Ovary (tissue), 9 donors: ENCODE results near the gene TRIO. TPM values are rescaled to one million over a fixed set of nuclear protein-coding genes. Genes with fewer than 3 reads are reported as not detected.

Experiments
- DNase-seq, 5 donors: peaks; one replicate each; pipeline ENCODE4 v3.0.0-alpha.2; 2019 to 2020
- H3K27ac ChIP-seq, 2 donors: fragments of 200-600 bp; one replicate each; pipeline versions ENCODE4 v1.5.1 to v1.8.0; 2019 to 2022
- H3K27me3 ChIP-seq: fragments of 200-600 bp; one replicate; pipeline ENCODE4 v1.8.0; 2022
- H3K36me3 ChIP-seq: fragments of 200-600 bp; sonication (generic); one replicate; pipeline ENCODE4 v1.5.1; 2019
- H3K4me1 ChIP-seq: one replicate; pipeline ENCODE4 v1.8.1; 2013; ENCODE audit warnings: mild to moderate bottlenecking, moderate library complexity; ENCODE audit not compliant: insufficient read depth
- H3K4me3 ChIP-seq: fragments of 200-600 bp; sonication (generic); one replicate; pipeline ENCODE4 v1.5.1; 2017
- H3K9me3 ChIP-seq, 2 donors: fragments of 200-600 bp in 1 of 2; sonication (generic) in 1 of 2; one replicate each; pipeline versions ENCODE4 v1.5.1 to v1.8.1; 2013 to 2019; ENCODE audit warnings: mild to moderate bottlenecking in 1 of 2, moderate library complexity in 1 of 2
- CTCF ChIP-seq, 3 donors: fragments of 450-650 bp in 2 of 3; fragments of 200-600 bp in 1 of 3; IDR thresholded peaks; one replicate each; pipeline versions ENCODE4 v1.5.1 to v1.8.0; 2016 to 2022; ENCODE audit warnings: antibody characterized with exemption in 3 of 3, mild to moderate bottlenecking in 1 of 3
- EP300 ChIP-seq: sonication (generic); formaldehyde crosslinking; IDR thresholded peaks from one replicate; pipeline ENCODE4 v1.6.1; 2017; ENCODE audit warnings: antibody characterized with exemption
- POLR2A ChIP-seq: fragments of 450-650 bp; IDR thresholded peaks from one replicate; pipeline ENCODE4 v1.6.1; 2017; ENCODE audit warnings: antibody characterized with exemption, mild to moderate bottlenecking, moderate library complexity
- WGBS, 3 donors: extraction: QIAGEN DNeasy Blood & Tissue Kit in 1 of 3; methylation state at CpG; one replicate each; pipeline versions ENCODE4 v1.1.5 to v1.1.7; 2013 to 2017; 5-methylcytosine and 5-hydroxymethylcytosine counted together
- intact Hi-C, 4 donors: fragments of 100-400 bp; cut with DNase I; formaldehyde crosslinking; loops; one replicate each; pipeline versions ENCODE4 v1.11.0 to v1.15.1; 2022 to 2023
- polyA plus RNA-seq, 2 donors: library from polyadenylated mRNA; stranded (reverse); fragments of 200-250 nt in 1 of 2; fragments of 350-450 nt in 1 of 2; fragmentation: Illumina TruSeq in 1 of 2; extraction: RNeasy Lipid Tissue Mini Kit (QIAGEN cat#74804) in 1 of 2; gene quantifications; one replicate each; pipeline ENCODE4 v1.2.3, GENCODE V29; 2013 to 2014
- total RNA-seq, 7 donors: library from RNA; depleted of rRNA in 2 of 7; stranded (reverse); fragments of >200 nt in 2 of 7; fragmentation: NEBNext Ultra II Directional in 3 of 7; extraction: Animal tissue kit (Norgen Biotek cat#: 25700) in 3 of 7; gene quantifications; one replicate each; pipeline versions ENCODE4 v1.1.0 to v1.2.4, GENCODE V29; 2016 to 2023
- donor health status: DM: no; HTN: no; CAD: no; lungs with moderate emphysema.
- donor health status: DM: no; HTN: no; CAD: no.
- donor health status: Bipolar disorder and iron deficiency.
- donor health status: DM: yes; HTN: yes; CAD: no.
- donor health status: DM: no; HTN: no; CAD: no.
- donor health status: DM: yes; HTN: yes; CAD: no.

TRIO gene
- total and polyA plus RNA-seq, 9 donors, result 58.4 to 268 (median 125) TPM

GRCh38 chr5:14490309-14490711, 347.2 kb downstream of the TRIO start:
- Histone ChIP-seq H3K4me3 (no peak overlapping the region), H3K4me1 (no peaks in the 10 kb centered on the region), H3K27me3 (no peaks in the 10 kb centered on the region), H3K36me3 (no peaks in the 10 kb centered on the region), H3K9me3 (no peaks in the 10 kb centered on the region), H3K27ac (no peak overlapping the region)
- 62 to 80% (median 74%) methylated on average over 2 of the region's 2 CpGs for WGBS, 3 donors
- intact Hi-C loops, result no loop called here
- no peak for DNase-seq
- no peak for TF ChIP-seq CTCF (IDR thresholded peaks at IDR 0.05)

GRCh38 chr5:14491015-14491915, 348.1 kb downstream of the TRIO start:
- Histone ChIP-seq H3K36me3 (no peaks in the 10 kb centered on the region), H3K9me3 (no peaks in the 10 kb centered on the region), H3K27me3 (no peaks in the 10 kb centered on the region), H3K4me1 (no peaks in the 10 kb centered on the region), H3K27ac (no peak overlapping the region), H3K4me3 (no peak overlapping the region)
- TF ChIP-seq CTCF (IDR thresholded peaks at IDR 0.05), result no peak
- TF ChIP-seq EP300, result no peak
- DNase-seq, result no peak
- 85 to 88% (median 85%) methylated on average over 21 of the region's 21 CpGs for WGBS, 3 donors
- intact Hi-C loops, result no loop called here

GRCh38 chr5:14492331-14492964, 349.3 kb downstream of the TRIO start:
- TF ChIP-seq EP300 (no peak), CTCF (IDR thresholded peaks at IDR 0.05) (no peak), POLR2A (no peak)
- Histone ChIP-seq H3K27ac (no peak overlapping the region), H3K27me3 (no peaks in the 10 kb centered on the region), H3K36me3 (no peaks in the 10 kb centered on the region), H3K4me1 (no peaks in the 10 kb centered on the region), H3K9me3 (no peaks in the 10 kb centered on the region), H3K4me3 (no peak overlapping the region)
- DNase-seq, result no peak
- 85 to 86% (median 85%) methylated on average over 21 of the region's 21 CpGs for WGBS, 3 donors
- intact Hi-C loops, result no loop called here

GRCh38 chr5:14495301-14495700, 352.2 kb downstream of the TRIO start:
- Histone ChIP-seq H3K9me3 (no peaks in the 10 kb centered on the region), H3K4me1 (no peaks in the 10 kb centered on the region), H3K36me3 (no peaks in the 10 kb centered on the region), H3K27me3 (no peaks in the 10 kb centered on the region), H3K27ac (no peak overlapping the region), H3K4me3 (no peak overlapping the region)
- no peak for TF ChIP-seq EP300
- TF ChIP-seq POLR2A, result no peak
- no peak for TF ChIP-seq CTCF (IDR thresholded peaks at IDR 0.05)
- intact Hi-C loops, result no loop called here
- WGBS, 3 donors, result 69 to 82% (median 81%) methylated on average over 5 of the region's 5 CpGs
- DNase-seq, result no peak
